ENCODE measurements around the gene RET.

The RET gene

DNA sequence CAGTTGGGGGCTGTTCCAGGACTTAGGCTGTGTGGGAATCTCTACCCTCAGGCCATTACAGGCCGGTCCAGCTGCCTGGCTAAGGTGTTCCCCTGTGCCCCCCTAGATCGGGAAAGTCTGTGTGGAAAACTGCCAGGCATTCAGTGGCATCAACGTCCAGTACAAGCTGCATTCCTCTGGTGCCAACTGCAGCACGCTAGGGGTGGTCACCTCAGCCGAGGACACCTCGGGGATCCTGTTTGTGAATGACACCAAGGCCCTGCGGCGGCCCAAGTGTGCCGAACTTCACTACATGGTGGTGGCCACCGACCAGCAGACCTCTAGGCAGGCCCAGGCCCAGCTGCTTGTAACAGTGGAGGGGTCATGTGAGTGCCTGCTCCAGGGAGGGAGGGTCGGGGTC lies 34.2 kb downstream of the RET start:
- no peak for DNase-seq

DNA sequence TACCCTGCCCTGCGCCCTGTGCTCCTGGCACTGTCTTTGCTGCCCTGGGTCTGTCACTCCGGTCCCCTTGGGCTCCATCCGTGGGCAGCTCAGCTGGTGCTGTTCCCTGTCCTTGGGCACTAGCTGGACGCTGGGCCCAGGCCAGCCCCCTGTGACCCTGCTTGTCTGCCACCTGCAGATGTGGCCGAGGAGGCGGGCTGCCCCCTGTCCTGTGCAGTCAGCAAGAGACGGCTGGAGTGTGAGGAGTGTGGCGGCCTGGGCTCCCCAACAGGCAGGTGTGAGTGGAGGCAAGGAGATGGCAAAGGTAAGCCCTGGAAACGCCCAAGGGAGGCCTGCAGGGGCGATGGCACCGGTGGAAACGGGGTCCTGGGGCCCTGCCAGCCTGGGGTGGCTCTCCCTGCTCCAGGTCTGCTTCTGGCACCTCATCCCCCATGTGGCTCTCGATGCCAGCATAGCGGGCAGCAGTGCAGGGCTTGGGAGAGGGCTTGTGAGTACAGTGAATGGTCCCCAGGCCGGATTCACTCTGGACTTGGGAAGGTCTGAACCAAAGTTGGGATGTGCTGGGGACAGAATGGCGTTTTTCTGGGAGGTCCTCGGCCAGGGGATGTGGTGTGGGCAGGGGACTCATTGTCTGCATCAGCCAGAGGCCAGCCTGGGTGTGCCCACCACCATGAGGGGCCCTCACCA lies 35.2 kb downstream of the RET start:
- no peak for DNase-seq

DNA sequence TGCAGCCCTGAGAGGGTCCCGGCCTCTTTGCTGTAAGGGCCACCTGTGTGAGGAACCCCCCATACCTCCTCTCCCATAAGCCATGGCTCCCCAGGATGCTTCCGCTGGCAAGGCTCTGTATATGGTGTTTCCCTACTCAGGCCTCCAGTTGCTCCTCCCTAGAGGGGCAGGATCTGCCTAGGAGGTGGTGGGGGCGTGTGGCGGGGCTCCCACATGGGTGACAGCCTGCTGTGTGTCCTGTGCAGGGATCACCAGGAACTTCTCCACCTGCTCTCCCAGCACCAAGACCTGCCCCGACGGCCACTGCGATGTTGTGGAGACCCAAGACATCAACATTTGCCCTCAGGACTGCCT lies 35.7 kb downstream of the RET start:
- DNase-seq: no peak

DNA sequence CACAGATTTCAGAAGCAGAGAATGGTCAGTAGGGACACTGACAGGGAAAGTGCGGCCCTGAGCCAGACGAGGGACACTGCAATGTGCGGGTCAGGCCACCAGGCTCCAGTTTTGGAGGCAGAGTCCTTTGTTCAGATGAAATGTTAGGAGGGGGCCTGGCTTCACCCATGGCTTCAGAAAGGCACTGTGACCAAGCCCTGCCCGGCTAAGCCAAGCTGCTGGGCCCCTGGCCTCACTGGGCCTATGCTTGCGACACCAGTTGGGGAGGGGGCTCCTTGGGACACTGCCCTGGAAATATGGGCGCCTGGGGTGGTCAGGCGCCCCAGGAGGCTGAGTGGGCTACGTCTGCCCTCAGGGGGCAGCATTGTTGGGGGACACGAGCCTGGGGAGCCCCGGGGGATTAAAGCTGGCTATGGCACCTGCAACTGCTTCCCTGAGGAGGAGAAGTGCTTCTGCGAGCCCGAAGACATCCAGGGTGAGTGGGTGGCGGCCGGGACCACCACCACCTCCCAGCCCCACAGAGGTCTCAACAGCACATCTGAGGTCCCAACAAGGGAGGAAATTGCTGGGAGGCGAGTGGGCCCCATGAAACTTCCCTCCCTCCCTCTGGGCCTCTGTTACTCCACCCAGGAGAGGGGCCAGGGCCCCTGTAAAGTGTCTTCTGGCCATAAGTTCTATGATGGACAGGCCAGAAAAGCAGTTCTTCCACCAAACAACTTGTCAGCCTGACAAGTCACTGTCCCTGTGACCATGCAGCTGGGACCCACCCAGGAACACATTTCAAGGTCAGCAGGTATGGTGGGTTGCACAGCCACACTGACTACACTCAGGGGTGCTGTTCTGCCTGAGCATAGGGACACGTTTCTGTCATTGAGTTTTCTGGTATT lies 36.6 kb downstream of the RET start:
- no peak for DNase-seq

DNA sequence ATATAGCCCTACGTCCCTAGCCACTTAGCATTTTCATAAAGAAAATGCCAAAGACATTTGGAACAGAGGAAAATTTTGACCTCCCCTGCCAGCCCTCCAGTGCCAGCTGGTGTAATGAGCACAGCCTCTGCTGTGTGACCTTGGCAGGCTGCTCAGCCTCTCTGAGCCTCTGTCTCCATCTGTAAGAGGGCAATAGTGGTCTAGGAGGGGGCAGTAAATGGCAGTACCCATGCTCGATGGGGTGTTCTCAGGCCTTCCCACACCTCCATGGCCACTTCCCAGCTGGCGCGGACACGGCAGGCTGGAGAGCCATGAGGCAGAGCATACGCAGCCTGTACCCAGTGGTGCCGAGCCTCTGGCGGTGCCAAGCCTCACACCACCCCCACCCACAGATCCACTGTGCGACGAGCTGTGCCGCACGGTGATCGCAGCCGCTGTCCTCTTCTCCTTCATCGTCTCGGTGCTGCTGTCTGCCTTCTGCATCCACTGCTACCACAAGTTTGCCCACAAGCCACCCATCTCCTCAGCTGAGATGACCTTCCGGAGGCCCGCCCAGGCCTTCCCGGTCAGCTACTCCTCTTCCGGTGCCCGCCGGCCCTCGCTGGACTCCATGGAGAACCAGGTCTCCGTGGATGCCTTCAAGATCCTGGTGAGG lies 37.3 kb downstream of the RET start:
- no peak for DNase-seq

DNA sequence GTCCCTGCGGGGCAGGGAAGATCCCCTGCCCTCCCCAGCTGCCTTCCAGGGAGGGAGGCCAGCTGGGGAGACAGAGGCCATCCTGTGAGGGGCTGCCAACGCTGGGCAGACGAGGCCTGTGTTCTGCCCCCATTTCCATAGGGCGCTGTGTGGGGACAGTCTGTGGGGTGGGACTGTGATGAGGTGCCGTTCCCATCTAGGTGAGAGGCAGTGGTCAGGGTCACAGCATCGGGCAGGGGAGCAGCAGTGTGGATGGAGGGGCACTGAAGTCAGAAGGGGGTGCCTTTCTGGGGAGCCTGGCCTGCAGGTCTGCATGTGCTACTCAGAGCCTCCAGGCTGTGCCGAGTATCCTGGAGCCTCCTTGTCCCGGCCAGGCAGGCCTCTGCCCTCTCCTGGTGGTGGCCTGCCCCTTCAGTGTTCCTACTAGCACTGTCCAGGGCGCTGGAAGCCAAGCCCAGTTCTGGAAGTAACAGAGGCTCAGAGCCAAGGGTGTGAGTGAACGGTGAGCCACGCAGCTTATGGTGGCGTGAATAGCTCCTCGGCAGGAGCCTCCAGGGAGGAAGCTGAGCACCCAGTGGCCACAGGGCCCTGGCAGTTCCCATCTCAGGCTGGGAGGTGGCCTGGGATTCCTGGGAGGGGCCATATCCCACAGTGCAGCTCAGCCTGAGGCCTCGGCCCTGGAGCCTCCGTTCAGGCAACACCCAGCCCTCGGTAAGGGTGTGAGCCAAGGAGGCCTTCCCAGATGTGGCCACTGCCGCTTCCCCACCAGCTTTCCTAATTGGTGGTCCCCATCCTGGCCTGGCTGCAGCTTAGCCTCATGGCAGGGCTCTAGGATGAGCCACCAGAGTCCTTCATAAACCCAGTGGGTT lies 38.1 kb downstream of the RET start:
- DNase-seq: no peak

DNA sequence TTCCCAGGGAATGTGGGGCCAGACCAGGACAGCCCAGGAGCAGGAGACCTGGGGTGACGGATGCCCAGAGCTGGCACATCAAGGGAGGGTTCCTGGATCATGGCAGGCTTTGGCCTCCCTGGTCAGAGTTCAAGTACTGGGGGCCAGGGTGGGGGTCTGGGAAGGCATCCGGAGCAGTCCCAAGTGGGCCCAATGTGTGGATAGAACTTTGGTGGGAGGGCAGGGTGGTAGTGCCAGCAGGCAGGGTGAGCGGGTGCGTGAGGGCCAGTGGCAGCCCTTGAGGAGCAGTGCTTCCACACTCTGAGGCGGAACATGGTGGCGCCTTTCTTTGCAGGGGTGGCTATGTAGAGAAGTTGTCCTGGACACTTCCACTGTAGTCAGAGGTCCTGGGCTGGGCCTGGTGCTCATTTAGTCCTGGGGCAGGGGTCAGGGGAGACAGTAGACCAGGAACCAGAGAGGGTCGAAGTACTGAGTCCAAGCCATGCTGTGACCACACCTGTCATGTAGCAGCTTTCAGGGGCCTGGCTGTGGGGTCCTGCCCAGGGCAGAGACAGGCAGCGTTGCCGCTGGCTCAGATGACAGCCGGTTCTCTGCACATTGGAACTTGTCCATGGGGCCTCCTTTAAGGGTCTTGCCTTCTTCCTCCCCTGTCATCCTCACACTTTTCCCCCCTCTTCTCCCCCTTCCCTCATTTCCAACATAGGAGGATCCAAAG lies 39.2 kb downstream of the RET start:
- no peak for DNase-seq

DNA sequence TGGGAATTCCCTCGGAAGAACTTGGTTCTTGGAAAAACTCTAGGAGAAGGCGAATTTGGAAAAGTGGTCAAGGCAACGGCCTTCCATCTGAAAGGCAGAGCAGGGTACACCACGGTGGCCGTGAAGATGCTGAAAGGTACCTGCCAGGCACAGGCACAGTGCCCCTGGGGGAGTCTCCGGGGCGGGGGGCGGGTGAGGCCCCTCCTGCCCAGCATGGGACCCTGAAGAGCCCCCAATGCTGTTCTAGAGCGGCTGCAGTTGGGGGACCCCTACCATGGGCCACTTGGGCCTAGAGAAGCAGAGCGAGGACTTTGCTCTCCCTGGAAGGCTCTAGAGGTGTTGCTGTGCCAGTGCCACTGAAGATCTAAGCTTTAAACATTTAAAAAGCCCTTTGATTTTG lies 39.7 kb downstream of the RET start:
- DNase-seq: no peak

DNA sequence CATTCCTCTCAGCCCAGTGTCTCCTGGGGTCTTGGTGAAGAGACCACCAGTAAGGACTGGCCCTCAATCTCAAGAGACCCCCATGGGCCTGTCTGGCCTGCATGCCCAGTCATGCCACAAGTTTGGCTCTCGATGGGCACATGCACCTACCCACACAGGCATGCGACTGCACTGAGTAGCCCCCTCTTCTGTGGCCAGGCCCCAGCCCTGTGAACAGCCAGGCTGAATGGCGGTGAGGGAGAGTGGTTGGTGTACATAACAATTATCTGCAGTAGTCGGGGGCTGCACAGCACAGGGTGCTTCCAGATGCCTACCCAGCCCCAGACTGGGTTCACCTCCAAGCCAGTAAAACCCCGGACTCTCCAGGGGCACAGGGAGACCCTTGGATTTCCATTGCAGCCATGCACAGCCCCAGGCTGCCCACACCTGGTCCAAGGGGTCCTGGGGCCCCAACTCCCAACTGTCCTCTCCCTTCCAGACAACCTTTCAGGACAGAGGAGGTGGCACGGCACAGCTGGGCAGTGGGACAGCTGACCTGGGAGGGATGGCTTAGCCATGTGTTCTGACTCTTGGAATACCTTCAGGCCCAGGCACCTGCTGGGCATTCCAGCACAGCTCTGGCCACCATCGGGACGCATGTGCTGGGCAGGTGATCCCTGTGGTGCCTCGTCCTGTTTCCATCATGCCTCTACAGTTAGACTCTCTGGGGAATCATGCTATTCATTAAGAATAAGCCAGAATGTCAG lies 40.3 kb downstream of the RET start:
- no peak for DNase-seq

DNA sequence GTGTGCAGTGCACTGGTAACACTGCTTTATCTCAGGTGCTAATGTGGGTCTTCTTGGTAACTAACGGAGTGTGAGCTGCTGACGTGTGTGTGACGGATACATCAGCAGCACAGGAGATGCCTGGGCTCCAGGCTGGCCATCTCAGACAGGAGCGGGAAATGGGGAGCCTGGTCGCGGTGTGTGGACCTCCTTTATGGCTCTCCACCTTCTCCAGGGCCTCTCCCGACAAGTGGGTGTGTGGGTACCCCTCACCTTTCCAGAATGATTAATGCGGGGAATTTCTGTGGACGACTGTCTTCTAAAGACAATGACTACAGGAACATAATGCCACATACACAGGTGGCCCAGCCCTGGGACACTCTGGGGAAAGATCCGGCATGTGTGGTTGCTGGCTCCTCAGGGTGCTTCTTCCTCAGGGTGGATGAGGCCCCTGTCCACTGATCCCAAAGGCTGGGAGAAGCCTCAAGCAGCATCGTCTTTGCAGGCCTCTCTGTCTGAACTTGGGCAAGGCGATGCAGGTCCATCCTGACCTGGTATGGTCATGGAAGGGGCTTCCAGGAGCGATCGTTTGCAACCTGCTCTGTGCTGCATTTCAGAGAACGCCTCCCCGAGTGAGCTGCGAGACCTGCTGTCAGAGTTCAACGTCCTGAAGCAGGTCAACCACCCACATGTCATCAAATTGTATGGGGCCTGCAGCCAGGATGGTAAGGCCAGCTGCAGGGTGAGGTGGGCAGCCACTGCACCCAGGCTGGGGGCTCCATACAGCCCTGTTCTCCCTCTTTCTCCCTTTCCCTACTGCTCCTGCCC lies 41.1 kb downstream of the RET start:
- DNase-seq: no peak

DNA sequence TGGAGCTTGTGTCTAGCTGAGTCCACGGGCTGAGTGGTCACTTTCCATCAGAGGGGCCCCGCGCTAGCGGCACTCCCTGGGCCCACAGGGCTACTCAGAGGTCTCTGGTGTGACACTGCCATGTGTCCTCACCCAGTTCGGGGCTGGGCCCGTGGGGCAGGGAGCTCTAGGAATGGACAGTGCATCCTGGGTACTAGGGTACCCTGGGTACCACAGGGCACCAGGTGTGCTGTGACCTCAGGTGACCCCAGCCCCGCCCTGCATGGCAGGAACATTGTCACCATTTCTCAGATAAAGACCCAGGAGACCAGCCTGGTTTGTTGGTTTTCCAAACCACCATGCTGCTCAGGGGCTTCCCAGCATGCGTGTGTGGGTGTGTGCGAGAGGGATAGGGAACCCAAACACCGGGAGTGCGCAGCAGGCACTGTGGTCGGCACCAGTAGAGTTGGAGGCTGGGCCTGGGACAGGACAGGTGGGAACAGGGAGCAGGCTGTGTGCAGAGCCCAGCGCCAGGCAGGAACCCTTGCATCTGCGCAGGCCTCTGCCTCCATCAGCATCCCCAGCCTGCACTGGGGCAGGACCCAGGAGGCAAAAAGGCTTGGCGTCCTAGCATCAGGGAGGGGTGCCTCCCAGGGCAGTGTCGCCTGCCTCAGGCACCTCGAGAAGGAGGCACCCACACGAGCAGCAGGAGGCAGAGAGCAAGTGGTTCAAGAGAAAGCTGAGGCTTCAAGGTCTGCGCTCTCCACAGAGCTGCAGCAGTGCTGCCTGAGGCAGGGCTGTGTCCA lies 42.0 kb downstream of the RET start:
- DNase-seq: no peak

DNA sequence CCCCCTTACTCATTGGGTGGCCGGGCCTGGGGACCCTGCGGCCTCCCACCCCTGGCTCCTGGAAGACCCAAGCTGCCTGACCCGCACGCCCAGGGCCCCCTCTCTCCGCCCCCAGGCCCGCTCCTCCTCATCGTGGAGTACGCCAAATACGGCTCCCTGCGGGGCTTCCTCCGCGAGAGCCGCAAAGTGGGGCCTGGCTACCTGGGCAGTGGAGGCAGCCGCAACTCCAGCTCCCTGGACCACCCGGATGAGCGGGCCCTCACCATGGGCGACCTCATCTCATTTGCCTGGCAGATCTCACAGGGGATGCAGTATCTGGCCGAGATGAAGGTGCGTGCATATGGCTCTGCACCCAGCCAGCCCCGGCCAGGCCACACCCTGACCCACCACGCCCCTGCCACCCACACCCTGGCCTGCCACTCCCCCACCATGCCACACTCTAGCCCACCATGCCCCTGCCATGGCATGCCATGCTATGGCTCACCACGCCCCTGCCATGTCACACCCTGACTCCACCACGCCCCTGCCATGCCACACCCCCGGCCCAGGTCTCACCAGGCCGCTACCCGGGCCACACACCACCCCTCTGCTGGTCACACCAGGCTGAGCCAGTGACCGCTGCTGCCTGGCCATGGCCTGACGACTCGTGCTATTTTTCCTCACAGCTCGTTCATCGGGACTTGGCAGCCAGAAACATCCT lies 42.7 kb downstream of the RET start:
- no peak for DNase-seq

DNA sequence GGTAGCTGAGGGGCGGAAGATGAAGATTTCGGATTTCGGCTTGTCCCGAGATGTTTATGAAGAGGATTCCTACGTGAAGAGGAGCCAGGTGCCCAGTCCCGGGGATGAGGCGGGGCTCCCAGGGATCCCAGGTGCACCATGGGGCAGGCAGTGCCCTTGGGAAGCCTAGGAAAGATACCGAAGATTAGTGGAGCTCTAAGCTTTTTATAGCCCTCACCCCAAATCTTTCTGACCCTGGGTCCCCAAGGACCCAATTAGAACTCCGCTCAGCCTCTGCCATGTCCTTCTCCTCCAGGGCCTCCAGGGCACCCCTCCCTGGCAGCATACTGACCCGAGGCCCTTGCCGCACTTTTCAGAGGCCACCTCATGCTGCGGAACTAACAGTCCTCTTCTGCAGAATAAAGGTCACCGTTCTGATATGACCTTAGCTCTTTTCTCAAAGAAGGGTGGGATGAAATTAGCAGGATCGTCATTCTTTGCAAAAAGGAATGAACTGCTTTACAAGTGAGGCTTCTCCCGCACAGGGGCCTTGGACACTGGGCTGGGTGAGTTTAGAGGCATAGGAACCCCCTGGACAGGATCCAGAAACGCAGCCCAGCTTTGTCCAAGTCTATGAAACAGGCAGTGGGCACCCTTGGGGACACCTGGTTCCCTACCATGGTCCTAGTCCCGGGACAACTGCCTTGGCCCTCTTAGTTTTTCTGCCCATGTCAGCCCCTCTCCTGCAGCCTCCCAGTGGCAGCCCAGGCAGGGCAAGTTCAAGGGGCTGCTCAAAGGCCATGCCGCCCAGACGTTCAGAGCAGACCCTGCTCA lies 43.5 kb downstream of the RET start:
- no peak for DNase-seq

DNA sequence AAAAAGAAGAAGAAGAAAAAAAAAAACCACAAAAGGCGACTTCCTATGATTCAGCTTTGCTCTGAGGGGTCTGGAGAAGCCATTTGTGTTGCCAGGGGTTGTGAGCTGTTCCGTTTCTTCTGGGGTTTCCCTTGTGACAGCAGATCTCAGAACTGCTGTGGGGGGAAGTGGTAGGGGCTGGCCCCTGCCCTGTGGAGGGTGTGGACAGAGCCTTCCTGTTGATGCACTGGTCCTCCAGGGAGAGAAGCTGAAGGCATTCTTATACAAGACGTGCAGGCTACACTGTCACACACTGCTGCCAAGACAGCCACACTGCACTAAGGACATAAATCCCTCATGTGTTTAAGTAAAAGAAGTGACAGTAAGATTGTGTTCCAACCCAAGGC lies 44.1 kb downstream of the RET start:
- no peak for DNase-seq

DNA sequence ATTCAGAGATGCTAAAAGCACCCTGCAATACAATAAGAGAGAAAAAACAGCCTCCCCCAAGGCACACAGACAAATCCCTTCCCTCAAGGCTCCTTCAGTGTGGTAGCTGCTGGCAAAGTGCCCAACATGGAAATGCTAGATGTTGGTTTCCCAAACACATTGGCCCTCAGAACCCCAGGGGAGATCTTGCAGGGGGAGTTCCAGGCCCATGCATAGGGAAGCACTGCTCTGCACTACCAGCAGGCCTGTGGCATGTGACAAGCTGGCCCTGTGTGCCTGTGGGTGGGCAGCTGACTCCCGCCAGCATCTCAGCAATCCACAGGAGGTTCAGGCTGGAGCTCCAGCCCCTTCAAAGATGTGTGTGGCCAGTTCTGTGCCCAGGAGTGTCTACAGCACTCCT lies 44.6 kb downstream of the RET start:
- DNase-seq: no peak

DNA sequence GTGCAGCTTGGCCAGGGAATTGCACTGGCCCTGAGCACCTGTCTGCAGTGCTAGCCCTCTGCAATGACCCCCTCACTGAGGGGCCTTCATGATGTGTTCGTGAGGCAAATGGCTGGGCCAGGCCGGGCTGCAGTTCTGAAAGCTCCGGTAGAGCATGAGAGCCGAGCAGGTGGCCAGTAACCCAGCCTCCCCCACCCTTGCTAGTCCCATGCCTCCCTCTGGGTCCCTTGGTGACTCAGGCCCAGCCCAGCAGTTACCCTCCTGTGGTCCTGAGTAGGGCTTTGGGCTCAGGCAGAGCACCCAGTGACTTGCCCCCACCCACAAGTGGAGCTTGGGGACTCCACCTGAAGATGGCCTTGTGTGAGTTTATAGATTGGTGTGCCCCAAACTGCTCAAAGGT lies 45.2 kb downstream of the RET start:
- no peak for DNase-seq

DNA sequence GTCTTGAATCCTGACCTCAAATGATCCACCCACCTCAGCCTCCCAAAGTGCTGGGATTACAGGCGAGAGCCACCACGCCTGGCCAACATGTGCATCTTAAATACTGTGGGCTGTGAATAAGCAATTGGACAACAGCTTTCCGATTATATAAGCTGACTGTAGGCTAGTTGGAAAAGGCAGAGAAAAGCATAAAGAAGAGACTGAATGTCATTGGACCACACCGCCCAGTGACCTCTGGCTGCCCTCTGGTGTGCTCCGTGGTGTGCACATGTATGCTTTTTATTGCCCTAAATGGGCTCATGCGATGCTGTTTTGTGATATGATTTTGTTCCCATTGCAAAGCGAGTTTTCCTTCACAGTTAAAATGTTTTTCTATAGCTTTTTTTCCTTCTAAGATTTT lies 46.0 kb downstream of the RET start:
- DNase-seq: no peak

DNA sequence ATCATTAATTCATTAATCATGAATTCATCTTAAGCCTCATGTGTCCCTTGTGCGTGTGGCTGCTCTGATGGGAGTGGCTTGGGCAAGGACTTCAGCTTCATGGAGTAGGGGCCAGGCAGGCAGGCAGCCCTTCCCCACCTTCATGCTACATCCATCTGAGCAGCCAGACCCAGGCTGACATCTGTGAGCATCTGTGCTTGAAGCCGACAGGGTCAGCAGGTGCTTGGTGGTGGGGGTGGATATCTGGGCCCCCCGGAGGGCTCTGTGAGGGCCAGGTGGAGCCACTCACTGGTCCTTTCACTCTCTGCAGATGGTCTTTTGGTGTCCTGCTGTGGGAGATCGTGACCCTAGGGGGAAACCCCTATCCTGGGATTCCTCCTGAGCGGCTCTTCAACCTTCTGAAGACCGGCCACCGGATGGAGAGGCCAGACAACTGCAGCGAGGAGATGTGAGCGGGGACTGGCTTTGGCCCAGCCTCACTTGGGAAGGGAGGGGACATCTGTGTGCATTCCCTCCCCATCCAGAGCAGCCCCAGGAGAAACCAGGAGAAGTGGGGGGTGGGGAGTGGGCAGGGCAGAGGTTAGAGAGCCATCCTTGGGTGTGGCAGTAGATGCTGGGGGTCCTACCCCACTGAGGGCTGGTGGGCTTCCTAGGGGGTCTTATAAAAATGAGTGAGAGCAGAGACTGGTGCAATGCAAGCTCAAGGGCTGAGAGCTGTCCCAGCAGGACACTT lies 46.7 kb downstream of the RET start:
- no peak for DNase-seq

Measured in NCI-H1694 (cell line).